Muscle of back (tissue), 11 donors: ENCODE data around the gene KLHL10. TPM values are rescaled to one million over a fixed set of nuclear protein-coding genes. Genes with fewer than 3 reads are reported as not detected.
"Not testable (repeated sequence)": the region's sequence is repeated elsewhere in the genome, so short reads cannot be mapped to it uniquely, and the experiment has no call there.

Source experiments
- DNase-seq, 3 donors: peaks; one replicate each; pipeline versions ENCODE4 v3.0.0 to v3.0.0-alpha.2; 2013
- polyA plus RNA-seq, 10 donors: library from polyadenylated mRNA; unstranded; fragments of 120-200 nt; gene quantifications; one replicate each; pipeline ENCODE4 v1.2.1, GENCODE V29; 2013; ENCODE audit not compliant: insufficient read length in 10 of 10

The KLHL10 gene
- polyA plus RNA-seq, 10 donors, result 0.15 to 0.43 (median 0.18) TPM; not detected in 6

GRCh38 chr17:41812381-41813151 is 25.1 kb upstream of the KLHL10 start, which contains the start of gene FKBP10:
TSS of gene FKBP10 (plus strand) at chr17:41813004. CDS start at chr17:41813035, 31 bp downstream.
- DNase-seq, result peak; percentile 92 to 97 (median 93)

- DNase-seq, result peak in 1 of 3 donors; percentile 43
Measured at GRCh38 chr17:41813152-41813680, 24.4 kb upstream of the KLHL10 start.

DNA sequence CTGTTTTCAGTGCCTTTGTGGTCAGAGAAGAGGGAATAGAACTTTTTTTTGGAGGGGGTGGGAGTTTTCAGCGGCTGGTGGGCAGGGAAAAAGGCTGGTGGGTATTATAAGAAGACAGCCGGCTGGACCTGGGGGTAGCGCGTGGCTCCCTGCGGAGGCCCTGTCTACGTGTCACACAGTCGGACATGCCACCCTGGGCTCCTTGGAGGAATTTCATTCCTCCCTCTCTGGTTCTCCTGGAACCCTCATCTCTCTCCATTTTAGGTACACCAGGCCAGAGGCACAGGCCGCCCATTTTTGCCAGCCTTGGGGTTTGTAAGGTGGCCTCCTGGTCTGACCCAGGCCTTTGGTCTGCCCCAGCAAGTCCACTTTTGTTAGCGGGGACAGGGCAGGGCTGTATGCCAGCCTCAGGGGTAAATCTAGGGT is 23.9 kb upstream of the KLHL10 start:
- DNase-seq, result no peak

DNA sequence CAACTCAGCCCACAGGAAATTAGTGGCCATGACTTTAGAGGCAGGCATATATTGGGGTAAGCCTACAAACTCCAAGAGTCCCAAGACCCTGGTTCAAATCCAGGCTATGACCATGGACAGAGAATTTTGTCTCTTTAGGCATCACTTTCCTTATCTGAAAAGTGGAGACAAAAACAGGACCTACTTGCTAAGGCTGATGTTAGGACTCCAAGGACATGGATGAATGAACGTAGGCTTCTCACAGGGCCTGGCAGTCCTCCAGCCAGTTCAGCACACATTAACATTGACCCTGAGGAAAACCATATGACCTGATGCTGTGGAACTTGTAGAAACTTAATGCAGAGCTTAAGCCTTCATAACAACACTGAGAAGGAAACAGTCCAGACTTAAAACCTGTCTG is 23.4 kb upstream of the KLHL10 start:
- no peak for DNase-seq

- no peak for DNase-seq
Measured at GRCh38 chr17:41816637-41817320, 20.8 kb upstream of the KLHL10 start.

DNA sequence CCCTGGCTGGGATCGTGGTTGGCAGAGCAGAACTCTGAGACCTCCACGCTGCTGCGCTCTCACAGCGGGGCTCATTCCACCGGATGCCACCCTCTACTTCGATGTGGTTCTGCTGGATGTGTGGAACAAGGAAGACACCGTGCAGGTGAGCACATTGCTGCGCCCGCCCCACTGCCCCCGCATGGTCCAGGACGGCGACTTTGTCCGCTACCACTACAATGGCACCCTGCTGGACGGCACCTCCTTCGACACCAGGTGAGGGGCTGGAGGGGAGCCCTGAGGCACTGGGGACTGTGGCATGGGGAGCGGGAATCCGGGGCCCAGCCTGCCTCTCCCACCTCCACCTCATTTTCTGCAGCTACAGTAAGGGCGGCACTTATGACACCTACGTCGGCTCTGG is 19.6 kb upstream of the KLHL10 start:
- no peak for DNase-seq

- DNase-seq, result no peak
Measured at GRCh38 chr17:41821776-41822175, 15.8 kb upstream of the KLHL10 start.

DNA sequence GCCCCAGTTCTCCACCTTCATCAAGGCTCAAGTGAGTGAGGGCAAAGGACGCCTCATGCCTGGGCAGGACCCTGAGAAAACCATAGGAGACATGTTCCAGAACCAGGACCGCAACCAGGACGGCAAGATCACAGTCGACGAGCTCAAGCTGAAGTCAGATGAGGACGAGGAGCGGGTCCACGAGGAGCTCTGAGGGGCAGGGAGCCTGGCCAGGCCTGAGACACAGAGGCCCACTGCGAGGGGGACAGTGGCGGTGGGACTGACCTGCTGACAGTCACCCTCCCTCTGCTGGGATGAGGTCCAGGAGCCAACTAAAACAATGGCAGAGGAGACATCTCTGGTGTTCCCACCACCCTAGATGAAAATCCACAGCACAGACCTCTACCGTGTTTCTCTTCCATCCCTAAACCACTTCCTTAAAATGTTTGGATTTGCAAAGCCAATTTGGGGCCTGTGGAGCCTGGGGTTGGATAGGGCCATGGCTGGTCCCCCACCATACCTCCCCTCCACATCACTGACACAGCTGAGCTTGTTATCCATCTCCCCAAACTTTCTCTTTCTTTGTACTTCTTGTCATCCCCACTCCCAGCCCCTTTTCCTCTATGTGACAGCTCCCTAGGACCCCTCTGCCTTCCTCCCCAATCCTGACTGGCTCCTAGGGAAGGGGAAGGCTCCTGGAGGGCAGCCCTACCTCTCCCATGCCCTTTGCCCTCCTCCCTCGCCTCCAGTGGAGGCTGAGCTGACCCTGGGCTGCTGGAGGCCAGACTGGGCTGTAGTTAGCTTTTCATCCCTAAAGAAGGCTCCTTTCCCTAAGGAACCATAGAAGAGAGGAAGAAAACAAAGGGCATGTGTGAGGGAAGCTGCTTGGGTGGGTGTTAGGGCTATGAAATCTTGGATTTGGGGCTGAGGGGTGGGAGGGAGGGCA is 15.1 kb upstream of the KLHL10 start:
- no peak for DNase-seq

- no peak for DNase-seq
Measured at GRCh38 chr17:41823141-41823524, 14.5 kb upstream of the KLHL10 start.

GRCh38 chr17:41823580-41823979 is 14.0 kb upstream of the KLHL10 start:
- no peak for DNase-seq

DNA sequence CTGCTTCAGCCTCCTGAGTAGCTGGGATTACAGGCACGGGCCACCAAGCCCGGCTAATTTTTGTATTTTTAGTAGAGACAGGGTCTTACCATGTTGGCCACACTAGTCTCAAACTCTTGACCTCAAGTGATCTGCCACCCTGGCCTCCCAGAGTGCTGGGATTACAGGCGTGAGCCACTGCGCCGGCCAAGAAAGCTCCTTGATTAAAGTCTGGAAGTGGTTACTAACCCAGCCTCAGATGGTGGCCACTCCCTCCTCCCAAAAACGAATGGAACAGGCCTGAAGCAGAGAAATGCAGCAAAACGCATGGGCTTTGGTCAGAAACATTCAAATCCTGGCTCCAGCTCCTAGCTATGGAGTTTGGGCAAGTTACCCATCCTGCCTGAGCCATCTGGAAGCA is 13.5 kb upstream of the KLHL10 start:
- no peak for DNase-seq

GRCh38 chr17:41825175-41825845 is 12.3 kb upstream of the KLHL10 start:
- no peak for DNase-seq

DNA sequence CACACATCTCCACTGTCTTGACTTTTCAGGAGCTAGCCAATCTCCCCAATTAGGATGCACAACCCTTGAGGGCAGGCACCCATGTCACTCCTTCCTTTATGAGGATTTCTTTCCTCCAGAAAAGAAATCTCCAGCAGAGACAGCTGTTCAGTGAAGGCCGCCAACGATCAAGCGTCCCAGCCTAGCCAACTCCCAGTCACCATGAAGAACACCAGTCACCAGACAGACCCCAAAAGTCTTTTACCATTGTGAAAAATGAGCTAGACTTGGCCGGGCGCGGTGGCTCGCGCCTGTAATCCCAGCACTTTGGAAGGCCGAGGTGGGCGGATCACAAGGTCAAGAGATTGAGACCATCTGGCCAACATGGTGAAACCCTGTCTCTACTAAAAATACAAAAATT is 7.7 kb upstream of the KLHL10 start:
- DNase-seq, result not testable (repeated sequence)

DNA sequence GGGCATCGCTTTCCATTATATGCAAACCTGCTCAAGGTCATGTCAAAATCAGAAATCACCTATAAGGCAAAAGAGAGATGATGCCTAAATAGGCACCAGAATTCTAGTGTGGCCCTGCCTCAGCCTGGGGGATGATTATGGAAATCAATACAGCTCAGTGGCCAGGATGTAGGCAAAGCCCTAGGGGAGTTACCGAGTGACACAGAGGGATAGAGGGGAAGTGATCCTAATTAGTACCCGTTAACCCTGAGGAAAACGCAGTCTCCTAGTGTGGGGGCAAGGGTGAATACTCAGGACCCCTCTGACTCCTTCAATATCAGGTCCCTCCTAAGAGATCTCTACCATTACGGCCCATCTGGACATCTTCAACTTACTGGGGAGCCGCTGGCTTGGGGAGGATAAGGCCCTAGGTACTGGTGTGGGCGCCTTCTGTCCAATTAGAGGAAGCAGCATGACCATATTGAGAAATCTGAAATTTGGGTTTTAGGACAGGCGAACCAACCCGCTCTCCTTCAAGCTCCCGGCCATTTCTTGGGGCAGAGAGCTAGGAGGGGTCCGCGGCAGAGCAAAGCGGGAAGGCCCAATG is 2.3 kb upstream of the KLHL10 start:
- DNase-seq, result no peak

DNA sequence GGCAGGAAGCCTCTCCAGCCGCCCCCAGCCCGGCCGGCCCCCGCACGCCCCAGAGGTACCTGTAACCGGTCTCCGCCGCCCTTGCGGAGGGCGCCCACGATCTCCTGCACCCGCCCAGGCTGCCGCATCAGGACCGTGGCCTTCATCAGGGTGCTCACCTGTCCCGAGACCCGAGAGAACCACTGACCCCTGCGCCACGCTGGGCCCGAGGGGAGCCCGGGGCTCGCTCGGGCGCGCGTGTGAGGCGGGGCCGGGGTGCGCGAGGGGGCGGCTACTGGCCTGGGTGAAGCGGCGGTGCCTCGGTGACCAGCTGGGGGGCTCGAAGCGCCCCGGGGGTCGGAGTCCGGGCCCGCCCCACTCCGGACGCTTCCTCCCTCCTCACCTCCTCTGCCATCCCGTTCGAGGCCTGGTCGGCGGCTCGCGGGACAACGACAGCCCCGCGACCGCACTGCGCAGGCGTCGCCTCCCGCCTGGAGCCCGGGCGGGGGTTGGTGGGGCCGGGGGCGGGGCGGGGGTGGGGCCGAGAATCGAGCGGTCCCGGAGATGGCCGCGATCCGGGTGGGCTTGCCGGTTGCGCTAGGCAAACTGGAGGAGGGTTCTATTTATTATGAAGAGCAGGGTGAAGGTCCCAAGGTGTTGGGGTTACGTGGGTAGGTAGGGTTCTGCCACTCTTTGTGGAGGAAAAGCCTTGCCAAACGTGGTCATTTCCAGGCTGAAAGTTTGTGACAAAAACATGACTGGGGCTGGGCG is 1.6 kb upstream of the KLHL10 start, which contains the start of gene NT5C3B:
Gene NT5C3B (minus strand): TSS at position 433 of the 750 bp plus-strand sequence. CDS start 39 bp downstream, at position 394.
- DNase-seq, result peak; percentile 43 to 86 (median 67)

- no peak for DNase-seq
Measured at GRCh38 chr17:41836550-41837196, 952 bp upstream of the KLHL10 start.

DNA sequence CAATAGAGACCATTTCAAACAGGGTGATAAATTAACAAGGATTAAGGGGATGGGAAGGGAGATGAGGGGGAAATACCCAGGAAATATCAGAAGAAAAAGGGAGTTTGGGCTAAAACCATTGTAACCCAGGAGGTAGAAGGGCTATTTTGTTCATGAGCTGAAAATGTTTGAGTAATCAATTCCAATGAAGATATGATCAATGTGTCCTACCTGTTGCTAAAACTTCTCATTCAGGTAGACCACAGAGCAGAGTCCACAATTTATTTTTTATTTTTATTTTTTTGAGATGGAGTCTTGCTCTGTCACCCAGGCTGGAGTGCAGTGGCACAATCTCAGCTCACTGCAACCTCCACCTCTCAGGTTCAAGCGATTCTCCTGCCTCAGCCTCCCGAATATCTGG is 1.8 kb downstream of the KLHL10 start:
- not testable (repeated sequence) for DNase-seq

GRCh38 chr17:41840781-41841180 is 3.2 kb downstream of the KLHL10 start:
- not testable (repeated sequence) for DNase-seq

DNA sequence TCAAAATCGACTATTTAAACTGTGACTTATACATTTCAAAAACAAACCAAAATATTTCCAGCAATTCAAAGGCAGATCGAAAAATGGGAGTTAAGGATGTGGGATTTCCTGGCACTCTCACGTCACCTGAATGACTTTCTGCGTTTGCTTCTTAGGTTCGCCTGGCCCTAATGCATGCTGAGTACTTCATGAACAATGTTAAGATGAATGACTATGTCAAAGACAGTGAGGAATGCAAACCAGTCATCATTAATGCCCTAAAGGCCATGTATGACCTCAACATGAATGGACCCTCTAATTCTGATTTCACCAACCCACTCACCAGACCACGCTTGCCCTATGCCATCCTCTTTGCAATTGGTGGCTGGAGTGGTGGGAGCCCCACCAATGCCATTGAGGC is 7.3 kb downstream of the KLHL10 start:
- no peak for DNase-seq
